ENCODE results near the gene SCUBE2.

SCUBE2 gene

DNA sequence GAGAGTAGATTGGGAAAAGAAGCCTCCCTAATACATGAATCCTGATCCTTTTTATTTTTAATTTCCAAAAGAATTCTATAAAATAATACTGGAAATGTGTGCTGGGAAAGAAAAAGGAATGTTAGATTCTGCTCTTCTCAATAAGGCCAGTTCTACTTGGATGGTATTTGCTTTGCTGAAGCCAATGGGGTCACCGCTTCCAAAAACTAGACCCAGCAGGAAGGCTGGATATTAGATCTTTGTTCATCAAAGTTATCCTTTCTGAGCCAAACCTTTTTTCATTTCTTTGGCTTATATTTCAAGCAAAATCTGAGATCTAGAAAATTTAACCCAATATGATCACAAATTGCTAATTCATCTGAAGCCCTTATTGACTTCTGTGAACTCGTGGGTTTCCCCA, 41.4 kb downstream of the SCUBE2 start:
- DNase-seq (ENCODE audit: extremely low read depth in 1 of 2, low read depth in 1 of 2), result no peak

DNA sequence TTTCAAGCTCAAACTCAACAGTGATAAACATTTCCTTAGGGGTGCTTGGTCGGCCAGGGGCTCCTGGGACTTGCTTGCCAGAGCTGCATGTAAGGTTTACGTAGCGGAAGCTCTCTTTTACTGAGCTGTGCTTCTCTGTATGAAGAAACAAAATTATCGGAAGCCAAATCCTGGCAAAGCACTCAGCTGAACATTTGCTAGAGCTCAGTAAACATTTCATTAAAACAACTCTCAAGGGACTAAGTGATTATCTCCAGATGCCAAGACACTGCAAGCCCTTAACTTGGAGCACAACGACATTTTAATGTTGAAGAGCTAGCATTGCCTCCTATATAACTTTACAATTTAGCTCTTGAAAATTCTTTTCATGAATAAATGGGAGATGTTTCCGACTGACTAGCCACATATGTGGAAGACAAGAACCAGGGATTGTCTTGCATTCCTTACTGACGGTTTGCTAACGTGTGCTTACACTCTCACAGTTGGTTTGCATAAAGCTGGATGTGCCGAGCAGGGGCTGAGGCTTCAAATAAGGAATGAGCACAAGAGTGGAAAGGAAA, 43.4 kb downstream of the SCUBE2 start:
- no peak for DNase-seq (ENCODE audit: extremely low read depth in 1 of 2, low read depth in 1 of 2)

DNA sequence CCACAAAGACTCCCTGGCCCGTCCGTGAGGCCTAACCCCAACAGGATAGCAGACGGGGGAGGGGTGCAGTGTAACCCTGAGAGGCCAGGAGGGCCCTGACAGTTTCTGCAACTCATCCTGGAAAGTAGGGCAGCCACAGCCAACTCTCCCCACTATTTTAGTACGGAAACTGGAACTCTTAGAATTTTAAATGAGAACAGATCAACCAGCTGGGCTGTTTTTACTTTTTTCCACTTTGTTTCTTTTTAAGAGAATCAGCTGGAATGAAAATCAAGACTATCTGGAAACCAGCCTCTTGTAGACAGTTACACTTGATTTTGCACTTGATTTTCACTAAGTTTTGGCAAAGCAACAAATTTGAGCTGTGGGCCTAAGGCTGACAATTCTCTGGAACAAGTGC, 44.9 kb downstream of the SCUBE2 start:
- no peak for DNase-seq (ENCODE audit: extremely low read depth in 1 of 2, low read depth in 1 of 2)

DNA sequence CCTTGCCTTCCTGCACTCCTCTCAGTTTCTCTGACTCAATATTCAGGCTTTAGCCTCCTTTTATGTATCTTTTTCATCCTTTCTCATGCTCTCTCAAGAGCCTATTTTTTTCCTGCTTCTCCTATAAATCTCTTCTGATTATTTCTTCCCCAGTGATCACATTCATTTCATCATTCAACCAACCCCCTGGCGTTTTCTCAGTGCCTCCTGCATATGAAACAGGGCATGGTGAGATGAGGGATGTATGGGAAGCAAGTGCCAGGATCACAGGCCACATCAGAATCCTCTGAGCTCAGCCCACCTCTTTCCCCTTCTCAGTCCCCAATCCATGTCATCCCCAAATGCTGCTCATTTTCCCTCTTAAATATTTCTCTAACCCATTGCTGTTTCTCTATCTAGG, 48.9 kb downstream of the SCUBE2 start:
- DNase-seq (ENCODE audit: extremely low read depth in 1 of 2, low read depth in 1 of 2), result no peak

DNA sequence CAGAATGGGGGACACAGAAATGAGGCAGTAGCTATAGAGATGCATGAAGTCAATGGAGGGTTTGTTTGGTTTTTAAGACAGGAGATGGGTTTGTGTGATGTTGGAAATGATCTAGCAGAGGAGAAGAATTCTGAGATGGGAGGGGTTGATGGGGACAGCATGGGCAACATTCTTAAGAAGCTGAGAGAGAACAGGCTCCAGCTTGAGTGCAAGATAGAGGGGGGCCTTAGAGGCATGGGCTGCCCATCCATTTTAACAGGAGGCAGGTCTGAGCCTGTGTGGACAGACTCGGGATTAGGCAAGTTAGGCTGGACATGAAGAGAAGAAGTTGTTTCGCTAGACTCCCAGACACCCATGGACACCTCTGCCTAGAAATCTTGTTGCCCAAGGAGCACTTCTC, 49.7 kb downstream of the SCUBE2 start:
- no peak for DNase-seq (ENCODE audit: extremely low read depth in 1 of 2, low read depth in 1 of 2)

DNA sequence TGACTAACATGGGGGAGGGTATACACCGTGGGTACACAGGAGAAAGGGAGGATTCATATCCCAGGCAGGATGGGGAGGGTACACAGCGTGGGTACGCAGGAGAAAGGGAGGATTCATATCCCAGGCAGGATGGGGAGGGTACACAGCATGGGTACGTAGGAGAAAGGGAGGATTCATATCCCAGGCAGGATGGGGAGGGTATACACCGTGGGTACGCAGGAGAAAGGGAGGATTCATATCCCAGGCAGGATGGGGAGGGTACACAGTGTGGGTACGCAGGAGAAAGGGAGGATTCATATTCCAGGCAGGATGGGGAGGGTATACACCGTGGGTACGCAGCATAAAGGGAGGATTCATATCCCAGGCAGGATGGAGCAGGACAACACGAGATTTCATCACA, 51.0 kb downstream of the SCUBE2 start:
- DNase-seq (ENCODE audit: extremely low read depth in 1 of 2, low read depth in 1 of 2), result no peak

DNA sequence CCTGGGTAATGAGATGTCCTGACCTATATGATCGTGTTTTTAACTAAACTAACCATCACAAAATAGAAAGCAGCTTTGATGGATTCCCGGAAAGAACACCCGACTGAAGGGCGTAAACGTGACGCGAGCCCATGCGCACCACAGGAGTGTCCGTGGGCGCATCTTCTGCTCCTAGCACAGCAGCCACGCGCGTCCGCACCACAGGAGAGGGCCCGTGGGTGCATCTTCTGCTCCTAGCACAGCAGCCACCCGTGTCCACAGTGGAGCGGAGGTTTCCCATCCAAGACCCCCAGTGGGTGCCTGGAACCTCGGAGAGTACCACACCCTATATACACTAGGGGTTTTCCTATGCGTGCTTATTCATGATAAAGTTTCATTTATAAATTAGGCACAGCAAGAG, 51.5 kb downstream of the SCUBE2 start:
- DNase-seq (ENCODE audit: extremely low read depth in 1 of 2, low read depth in 1 of 2), result no peak

DNA sequence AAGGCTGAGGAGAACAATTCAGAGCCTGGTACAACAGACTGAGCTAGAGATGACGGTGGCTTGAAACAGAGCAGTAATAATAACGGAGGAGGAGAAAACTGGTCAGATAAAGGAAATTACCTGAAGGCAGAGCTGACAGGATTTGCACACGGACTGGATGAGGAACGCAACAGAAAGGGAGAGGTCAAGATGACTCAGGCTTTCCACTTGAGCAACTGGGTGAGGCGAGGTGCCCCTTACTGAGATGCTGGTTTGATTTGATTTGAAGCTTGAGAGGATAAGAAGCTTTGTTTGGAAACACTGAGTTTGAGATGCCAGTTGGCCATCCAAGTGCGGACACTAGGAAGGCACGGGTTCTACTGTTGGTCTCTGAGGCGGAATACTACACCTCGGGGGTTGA, 52.2 kb downstream of the SCUBE2 start:
- DNase-seq (ENCODE audit: extremely low read depth in 1 of 2, low read depth in 1 of 2), result no peak

DNA sequence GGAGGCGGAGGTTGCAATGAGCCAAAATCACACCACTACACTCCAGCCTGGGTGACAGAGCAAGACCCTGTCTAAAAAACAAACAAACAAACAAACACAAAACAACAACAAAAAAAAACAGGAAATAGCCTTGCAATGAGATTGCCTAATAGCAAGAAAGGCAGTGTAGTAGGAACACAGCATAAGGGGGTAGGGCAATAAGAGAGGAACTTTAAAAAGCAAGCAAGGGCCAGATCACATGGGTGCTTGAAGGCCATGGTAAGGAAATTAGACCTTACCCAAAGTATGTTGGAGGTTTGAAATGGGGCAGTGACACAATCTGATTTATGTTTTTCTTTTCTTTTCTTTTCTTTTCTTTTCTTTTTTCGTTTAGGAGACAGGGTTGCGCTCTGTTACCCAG, 52.9 kb downstream of the SCUBE2 start:
- DNase-seq (ENCODE audit: extremely low read depth in 1 of 2, low read depth in 1 of 2), result no peak

DNA sequence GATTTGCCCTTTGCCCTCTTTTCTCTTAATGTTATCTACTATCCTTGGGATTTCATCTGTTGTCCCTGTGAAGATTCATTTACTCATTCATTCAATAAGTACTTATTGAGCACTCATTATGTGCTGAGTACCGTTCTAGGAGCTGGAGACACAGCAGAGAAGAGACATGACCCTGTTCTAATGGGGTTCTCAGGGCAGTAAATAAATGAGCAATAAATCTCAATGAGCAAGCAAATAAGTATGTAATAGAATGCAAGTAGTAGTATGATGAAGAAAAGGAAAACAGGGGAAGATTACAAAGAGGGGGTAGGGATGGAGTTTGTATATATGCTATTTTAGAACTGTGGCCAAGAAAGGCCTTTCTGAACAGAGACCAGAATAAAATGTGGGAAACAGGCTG, 53.4 kb downstream of the SCUBE2 start:
- DNase-seq (ENCODE audit: extremely low read depth in 1 of 2, low read depth in 1 of 2), result no peak

DNA sequence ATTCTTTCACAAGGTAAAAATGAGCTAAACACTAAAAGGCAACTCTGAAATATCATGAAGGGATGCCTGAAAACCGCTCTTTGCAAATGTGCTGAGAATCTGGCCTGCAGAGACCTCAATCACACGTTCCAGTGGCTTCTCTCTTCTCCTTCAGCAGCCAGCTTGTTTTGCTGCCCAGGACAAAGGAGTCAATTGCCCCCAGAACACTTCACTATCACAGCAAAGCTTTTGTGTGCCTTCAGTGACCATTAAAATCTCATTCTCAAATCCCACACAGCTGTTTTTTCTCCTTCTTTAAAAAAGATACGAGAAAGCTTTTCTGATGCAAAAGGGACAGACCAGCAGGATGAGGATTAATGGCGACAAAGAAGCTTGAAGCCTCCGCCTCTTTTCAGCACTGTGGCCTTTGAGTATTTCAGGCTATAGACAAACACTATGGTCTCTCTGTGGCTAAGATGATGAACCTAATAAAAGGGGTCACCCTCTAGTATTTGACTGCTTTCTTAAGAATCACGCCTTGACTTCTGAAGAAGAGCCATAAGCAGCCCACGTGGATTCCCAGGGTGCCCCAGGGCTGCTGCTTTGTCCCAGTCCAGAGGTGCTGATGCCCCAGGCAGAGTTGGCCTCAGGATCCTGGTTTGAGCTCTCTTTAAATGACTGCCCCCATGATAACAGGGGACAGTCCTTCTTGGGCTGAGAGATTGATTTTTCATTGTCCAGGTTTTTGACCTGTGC, 54.2 kb downstream of the SCUBE2 start:
- no peak for DNase-seq (ENCODE audit: extremely low read depth in 1 of 2, low read depth in 1 of 2)

DNA sequence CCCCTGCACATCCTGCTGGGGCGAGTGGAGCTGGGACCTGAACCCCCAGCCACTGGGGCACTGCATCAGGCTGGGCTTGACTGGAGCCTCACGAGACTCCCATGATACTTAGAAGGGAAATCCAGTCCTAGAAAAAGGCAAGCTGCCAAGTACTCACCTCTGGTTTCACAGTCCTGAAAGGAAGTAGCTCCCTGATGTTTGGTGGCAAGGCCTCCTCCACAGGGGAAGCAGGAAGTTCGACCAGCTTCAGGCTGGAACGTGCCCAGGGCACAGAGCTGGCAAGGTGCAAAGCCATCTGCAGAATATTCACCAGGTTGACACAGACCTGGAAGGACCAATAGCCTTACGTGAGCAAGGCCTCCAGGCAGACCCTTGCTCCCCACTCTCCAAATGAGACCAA, 60.8 kb downstream of the SCUBE2 start:
- DNase-seq (ENCODE audit: extremely low read depth in 1 of 2, low read depth in 1 of 2), result no peak

DNA sequence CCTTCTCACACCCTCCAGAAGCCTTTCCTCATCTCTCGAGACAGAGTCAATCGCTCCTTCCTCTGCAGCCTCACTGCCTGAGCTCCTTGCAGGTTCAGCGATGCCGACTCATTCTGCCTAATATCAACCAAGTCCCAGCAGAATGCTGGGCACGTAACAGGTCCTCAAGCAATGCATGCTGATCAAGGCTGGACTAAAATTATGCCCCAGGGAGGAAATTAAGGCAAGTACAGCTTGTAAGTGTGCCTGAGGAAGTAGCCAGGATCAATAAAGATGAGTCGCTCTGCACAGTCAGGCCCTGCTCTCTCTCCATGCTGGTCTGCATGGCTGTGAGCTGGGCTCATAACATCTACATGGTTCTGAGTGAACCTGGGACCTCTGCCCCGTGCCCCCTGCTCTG, 62.0 kb downstream of the SCUBE2 start:
- no peak for DNase-seq (ENCODE audit: extremely low read depth in 1 of 2, low read depth in 1 of 2)

DNA sequence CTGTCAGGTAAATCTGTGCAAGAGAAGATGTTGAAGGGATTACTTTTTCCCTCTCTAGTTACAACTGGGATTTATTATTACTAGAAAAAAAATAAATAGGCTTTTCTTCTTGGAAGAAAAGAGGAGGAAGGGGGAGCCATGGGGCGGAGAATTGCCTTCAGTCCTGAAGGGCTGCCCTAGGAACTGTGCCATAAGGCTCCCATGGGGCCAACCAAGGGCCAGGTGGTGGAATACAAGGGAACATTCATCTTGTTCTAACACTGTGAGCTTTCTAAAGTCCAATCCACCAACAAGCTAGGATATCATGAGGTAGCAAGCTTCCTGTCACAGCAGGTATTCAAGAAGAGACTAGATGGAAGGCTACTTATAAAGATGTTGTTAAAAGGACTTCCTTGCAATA, 62.8 kb downstream of the SCUBE2 start:
- no peak for DNase-seq (ENCODE audit: extremely low read depth in 1 of 2, low read depth in 1 of 2)

DNA sequence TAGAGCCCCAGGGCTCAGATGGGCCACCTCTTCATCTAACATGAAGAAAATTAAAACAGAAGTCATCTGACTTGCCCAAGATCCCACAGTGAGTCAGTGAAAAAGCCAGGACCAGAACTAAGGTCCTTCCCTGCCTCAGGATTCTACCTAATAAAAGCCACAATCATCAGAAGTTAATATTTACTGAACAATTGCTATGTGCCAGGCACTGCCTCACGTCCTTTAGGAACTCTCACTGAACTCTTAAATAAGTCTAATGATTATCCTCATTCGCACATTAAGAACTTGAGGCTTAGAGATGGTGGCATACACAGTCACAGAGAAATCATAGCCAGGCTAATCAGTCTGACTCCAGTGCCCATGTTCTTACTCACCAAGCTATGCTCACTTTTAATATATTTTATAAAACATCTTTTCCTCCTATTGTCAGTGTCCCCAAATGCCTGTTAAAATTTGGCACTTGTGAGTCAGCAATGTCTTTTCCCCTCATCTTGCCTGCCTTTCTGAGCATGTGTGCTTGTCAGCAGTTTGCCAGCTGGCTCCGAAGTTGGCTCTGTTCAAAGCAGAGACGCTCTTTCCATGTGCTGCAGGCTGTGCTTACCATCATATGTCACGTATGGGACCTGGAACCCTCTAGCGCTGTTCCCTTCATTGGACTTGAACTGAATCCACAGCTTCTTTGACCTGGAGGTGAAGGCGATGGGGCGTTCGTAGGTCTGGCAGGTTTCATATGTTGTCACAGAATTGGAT, 66.1 kb downstream of the SCUBE2 start:
- no peak for DNase-seq (ENCODE audit: extremely low read depth in 1 of 2, low read depth in 1 of 2)

DNA sequence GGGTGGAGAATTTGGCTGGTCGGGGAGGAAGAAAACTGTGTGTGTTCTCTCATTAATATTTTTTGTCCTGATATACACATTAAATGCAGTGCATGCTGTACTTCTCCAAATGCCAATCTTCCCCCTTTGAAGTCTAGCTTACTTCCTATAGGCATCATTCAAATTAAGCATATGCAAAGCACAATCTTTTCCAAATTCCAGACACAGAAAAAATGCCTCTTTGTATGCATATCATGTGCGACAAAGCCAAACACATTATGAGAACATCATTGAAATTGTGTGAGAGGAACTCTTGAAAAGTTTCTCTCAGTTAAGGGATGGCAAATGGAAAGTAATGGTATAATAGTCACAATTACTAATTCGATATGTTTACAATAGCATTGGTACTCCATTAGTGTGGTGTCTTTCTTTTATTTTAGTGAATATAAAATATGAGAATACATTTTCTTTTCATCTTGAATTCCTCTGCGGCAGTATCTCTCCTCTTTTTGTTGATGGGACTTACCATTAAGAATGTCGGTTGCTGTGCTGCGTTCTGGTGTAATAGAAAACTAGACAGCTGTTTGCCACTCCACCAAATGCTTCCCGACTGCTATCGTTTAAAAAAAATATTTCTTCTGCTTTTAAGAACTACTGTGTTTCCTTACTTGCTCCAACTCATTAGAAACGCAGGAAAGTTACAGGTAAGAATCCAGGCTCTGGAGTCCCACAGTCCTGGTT, 68.3 kb downstream of the SCUBE2 start:
- no peak for DNase-seq (ENCODE audit: extremely low read depth in 1 of 2, low read depth in 1 of 2)

DNA sequence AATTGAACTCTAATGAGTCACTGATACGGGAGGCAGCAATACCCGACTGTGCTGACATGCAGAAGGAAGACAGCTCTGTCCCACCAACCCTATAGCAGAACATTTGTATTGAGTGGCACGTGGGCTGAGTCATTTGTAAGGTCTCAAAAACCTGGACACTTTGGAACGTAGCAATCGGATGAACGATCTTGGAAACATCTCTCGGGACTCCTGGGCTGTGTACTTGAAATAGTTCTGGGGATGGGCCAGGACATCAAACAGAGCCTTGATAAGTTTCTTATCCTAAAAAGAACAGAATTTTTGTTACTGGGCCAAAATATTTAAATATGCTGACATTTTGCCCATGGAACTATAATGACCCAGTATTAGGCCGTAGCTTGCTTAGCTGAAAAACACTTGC, 70.5 kb downstream of the SCUBE2 start:
- no peak for DNase-seq (ENCODE audit: extremely low read depth in 1 of 2, low read depth in 1 of 2)

DNA sequence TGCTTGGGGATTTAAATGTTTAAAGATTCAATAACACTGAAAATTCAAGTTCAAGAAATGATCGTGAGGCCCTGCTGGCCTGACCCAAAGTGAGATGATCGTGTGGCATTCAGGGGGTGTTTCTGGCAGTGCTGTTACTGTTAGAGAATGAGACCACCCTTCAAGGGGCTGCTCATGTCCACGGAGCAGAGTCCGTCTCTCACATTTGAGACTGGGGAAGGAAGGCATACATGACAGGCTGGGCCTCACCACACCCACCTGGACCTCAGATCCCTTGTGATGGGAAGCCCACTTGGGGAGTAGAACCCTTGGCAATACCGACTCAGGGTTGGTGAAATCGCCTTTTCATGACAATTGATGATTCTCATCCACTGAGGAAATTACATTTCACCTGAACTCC, 71.5 kb downstream of the SCUBE2 start:
- no peak for DNase-seq (ENCODE audit: extremely low read depth in 1 of 2, low read depth in 1 of 2)

DNA sequence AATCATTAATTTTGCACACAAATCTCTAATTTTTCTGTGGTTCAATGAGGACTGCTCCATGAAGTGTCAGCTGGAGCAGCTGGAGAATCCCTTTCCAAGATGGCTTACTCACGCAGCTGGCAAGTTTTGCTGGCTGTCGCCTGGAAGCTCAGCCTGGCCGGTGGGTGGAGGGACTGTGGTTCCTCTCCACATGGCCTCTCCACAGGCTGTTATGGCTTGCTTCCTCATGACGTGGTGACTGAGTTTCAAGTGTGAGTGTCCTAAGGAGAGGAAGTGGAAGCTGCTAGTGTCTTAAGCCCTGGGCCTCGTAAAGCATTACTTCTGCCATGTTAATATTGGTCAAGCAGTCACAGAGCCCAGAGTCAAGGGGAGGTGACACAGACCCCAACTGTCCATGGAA, 73.6 kb downstream of the SCUBE2 start:
- no peak for DNase-seq (ENCODE audit: extremely low read depth in 1 of 2, low read depth in 1 of 2)

DNA sequence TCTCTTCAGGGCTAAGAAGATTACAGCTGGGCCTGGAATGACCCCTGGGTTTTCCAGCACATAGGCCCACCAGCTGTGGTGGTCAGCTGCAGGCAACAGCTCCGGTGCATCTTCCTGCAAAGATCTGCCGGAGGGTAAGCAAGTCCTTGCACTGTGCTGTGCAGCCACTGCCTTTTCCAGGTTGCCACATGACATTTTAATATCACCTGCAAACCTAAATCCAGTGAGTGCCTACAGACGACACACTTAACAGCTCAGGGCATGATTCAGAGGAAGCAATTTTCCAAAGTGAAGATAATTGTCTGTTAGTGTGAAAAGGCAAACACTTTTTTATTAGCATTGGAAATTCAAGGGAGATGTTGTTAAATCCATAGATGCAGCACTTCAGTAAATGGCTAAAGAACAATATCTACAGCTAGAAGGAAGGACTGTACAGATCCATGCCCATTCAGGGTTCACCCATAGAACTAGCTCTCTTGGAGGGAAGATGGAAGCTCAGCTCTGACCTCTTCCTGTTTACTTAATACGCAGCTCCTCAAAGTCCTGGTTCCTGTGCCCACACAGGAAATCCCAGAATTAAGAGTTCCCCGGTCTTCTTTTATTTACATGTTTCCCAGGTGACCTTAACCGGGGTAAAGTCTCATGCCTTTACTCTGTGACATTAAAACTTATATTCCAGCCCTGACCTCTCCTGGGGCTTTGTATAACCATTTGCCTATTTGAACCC, 74.3 kb downstream of the SCUBE2 start:
- DNase-seq (ENCODE audit: extremely low read depth in 1 of 2, low read depth in 1 of 2), result no peak

DNA sequence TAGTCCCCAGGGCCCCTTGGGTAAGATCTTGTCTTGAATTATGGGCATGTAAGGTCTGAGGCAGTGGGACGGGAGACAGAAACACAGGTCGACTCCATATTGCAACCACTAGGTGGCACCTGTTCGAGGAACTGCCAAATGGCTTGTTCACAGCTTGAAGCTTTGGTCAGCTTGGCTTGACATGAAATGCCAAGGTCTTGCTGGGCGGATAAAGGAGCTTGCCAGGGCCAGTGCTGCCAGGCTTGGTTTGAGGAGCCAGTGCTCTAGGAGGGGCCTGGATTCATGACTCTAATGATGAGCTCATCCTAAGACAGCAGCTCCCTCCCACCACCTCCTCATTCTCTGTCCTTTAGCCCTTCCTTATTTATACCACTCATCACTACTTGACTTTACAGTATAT, 75.7 kb downstream of the SCUBE2 start:
- DNase-seq (ENCODE audit: extremely low read depth in 1 of 2, low read depth in 1 of 2), result peak in 1 of 2 donors; percentile 26
